Motor neuron (in vitro differentiated cells): ENCODE data around the gene CRABP2. TPM values are rescaled to one million over a fixed set of nuclear protein-coding genes. Genes with fewer than 3 reads are reported as not detected.

ENCODE experiments used
- ATAC-seq, 8 experiments: fragments of 200-7000 bp; cut with Tn5 transposase; replicated peaks in 6 of 8; 2 replicates each; pipeline ENCODE4 v1.8.0; 2021; ENCODE audit warnings: mild to moderate bottlenecking in 8 of 8, moderate library complexity in 8 of 8
- H3K27ac ChIP-seq, 2 donors: fragments of 250-450 bp; sonication (Bioruptor Pico); 2 replicates each; pipeline ENCODE4 v1.9.0; 2021; ENCODE audit warnings: antibody characterized with exemption in 2 of 2, mild to moderate bottlenecking in 2 of 2, moderate library complexity in 1 of 2
- H3K4me1 ChIP-seq, 2 donors: fragments of 250-450 bp; sonication (Bioruptor Pico); replicated peaks in 1 of 2; 2 replicates each; pipeline ENCODE4 v1.6.1; 2021; ENCODE audit warnings: antibody characterized with exemption in 2 of 2, mild to moderate bottlenecking in 2 of 2, moderate library complexity in 1 of 2
- H3K4me3 ChIP-seq, 5 donors: fragments of 250-450 bp; sonication (Bioruptor Pico); 2 replicates each; pipeline ENCODE4 v1.9.0; 2021; ENCODE audit warnings: antibody characterized with exemption in 5 of 5, mild to moderate bottlenecking in 5 of 5, moderate library complexity in 4 of 5
- WGBS, 10 experiments: fragments of 450-650 bp; shearing (Covaris generic); methylation state at CpG; one replicate each; pipeline ENCODE4 v1.0.0; 2022; 5-methylcytosine and 5-hydroxymethylcytosine counted together
- in situ Hi-C, 9 experiments: fragments of 400-800 bp; cut with MboI; loops; one replicate each; pipeline ENCODE4 v1.15.0; 2021; ENCODE audit warnings: low sequenced_read_pairs in 9 of 9, low pct_unique_long_range_greater_than_20kb in 2 of 9; ENCODE audit not compliant: unreplicated experiment in 9 of 9
- total RNA-seq, 8 experiments: library from RNA; unstranded; fragments of 300-600 nt; gene quantifications; 2 replicates each; pipeline versions ENCODE4 v1.2.3 to v1.2.4, GENCODE V29; 2022

CRABP2 gene
- total RNA-seq, 8 experiments from 2014 or later = 1.4 to 813 (median 186) TPM

- in situ Hi-C loops = no loop called here
- Histone ChIP-seq H3K4me3 (peak overlapping the region; percentile 37 to 52 (median 42)), H3K27ac (peak overlapping the region; percentile 99), H3K4me1 (peaks cover 41 to 43% of the 10 kb centered on the region in 2 donors)
- WGBS, 10 experiments = 0% methylated on average over 1 to 10 of the region's 29 CpGs; no CpG with 5 or more reads in 7 of the 10 experiments
- peak; percentile 46 to 78 (median 69) for ATAC-seq
Measured at GRCh38 chr1:156746728-156747631, 41.6 kb upstream of the CRABP2 start.

- Histone ChIP-seq H3K4me1 (peaks cover 47 to 49% of the 10 kb centered on the region in 2 donors), H3K4me3 (peak overlapping the region; percentile 37 to 52 (median 42)), H3K27ac (peak overlapping the region; percentile 99)
- in situ Hi-C loops = no loop called here
- 0 to 69% (median 52%) methylated on average over 1 to 7 of the region's 9 CpGs; no CpG with 5 or more reads in 4 of the 10 experiments for WGBS, 10 experiments
- ATAC-seq = no peak
Measured at GRCh38 chr1:156746406-156746727, 41.0 kb upstream of the CRABP2 start.

GRCh38 chr1:156745881-156746280 lies 40.5 kb upstream of the CRABP2 start:
- H3K4me1 ChIP-seq = peaks cover 49 to 51% of the 10 kb centered on the region in 2 donors
- peak overlapping the region; percentile 99 for H3K27ac ChIP-seq
- in situ Hi-C loops = no loop called here
- no peak overlapping the region for H3K4me3 ChIP-seq
- no peak for ATAC-seq
- 20 to 100% (median 88%) methylated on average over 1 to 3 of the region's 3 CpGs; no CpG with 5 or more reads in 3 of the 10 experiments for WGBS, 10 experiments

GRCh38 chr1:156744786-156745419 lies 39.5 kb upstream of the CRABP2 start:
- Histone ChIP-seq H3K27ac (no peak overlapping the region), H3K4me1 (peaks cover 47 to 50% of the 10 kb centered on the region in 2 donors), H3K4me3 (no peak overlapping the region)
- no peak for ATAC-seq
- in situ Hi-C loops = no loop called here
- WGBS, 10 experiments = 60 to 100% (median 94%) methylated on average over 1 to 11 of the region's 14 CpGs; no CpG with 5 or more reads in 4 of the 10 experiments

- Histone ChIP-seq H3K27ac (no peak overlapping the region), H3K4me3 (no peak overlapping the region), H3K4me1 (peaks cover 45% of the 10 kb centered on the region in 2 donors)
- ATAC-seq = no peak
- in situ Hi-C loops = no loop called here
- WGBS, 10 experiments = 100% methylated on average over 1 of the region's 12 CpGs; no CpG with 5 or more reads in 9 of the 10 experiments
Measured at GRCh38 chr1:156744344-156744743, 39.0 kb upstream of the CRABP2 start.

GRCh38 chr1:156743367-156744302 lies 38.3 kb upstream of the CRABP2 start:
- no peak overlapping the region for H3K27ac ChIP-seq
- ATAC-seq = no peak
- peaks cover 38% of the 10 kb centered on the region in 2 donors for H3K4me1 ChIP-seq
- 54 to 100% (median 90%) methylated on average over 1 to 8 of the region's 14 CpGs; no CpG with 5 or more reads in 4 of the 10 experiments for WGBS, 10 experiments
- in situ Hi-C loops = no loop called here
- H3K4me3 ChIP-seq = no peak overlapping the region

GRCh38 chr1:156742801-156743200 lies 37.4 kb upstream of the CRABP2 start:
- H3K27ac ChIP-seq = no peak overlapping the region
- peaks cover 29% of the 10 kb centered on the region in 2 donors for H3K4me1 ChIP-seq
- in situ Hi-C loops = no loop called here
- WGBS, 10 experiments = 57 to 100% (median 92%) methylated on average over 1 to 2 of the region's 4 CpGs; no CpG with 5 or more reads in 5 of the 10 experiments
- H3K4me3 ChIP-seq = no peak overlapping the region
- no peak for ATAC-seq

GRCh38 chr1:156742017-156742416 lies 36.6 kb upstream of the CRABP2 start:
- WGBS, 10 experiments = 53 to 100% (median 71%) methylated on average over 1 to 3 of the region's 3 CpGs; no CpG with 5 or more reads in 2 of the 10 experiments
- ATAC-seq = no peak
- peaks cover 23% of the 10 kb centered on the region in 2 donors for H3K4me1 ChIP-seq
- in situ Hi-C loops = no loop called here
- H3K4me3 ChIP-seq = no peak overlapping the region
- no peak overlapping the region for H3K27ac ChIP-seq

GRCh38 chr1:156741481-156741983 lies 36.1 kb upstream of the CRABP2 start:
- H3K27ac ChIP-seq = peak overlapping the region; percentile 82 to 91
- in situ Hi-C loops = no loop called here
- H3K4me1 ChIP-seq = peaks cover 23% of the 10 kb centered on the region in 2 donors
- H3K4me3 ChIP-seq = peak overlapping the region; percentile 17 to 65 (median 26)
- WGBS, 10 experiments = 0 to 96% (median 68%) methylated on average over 2 to 8 of the region's 8 CpGs; no CpG with 5 or more reads in 2 of the 10 experiments
- ATAC-seq = no peak

GRCh38 chr1:156740741-156741480 lies 35.5 kb upstream of the CRABP2 start, which contains the start of gene MRPL24:
Gene MRPL24 (minus strand): TSS chr1:156741088. CDS start chr1:156738704, 2,384 bp downstream.
- Histone ChIP-seq H3K27ac (peak within 1 kb of the TSS; percentile 82 to 91), H3K4me1 (peaks cover 17 to 18% of the 10 kb centered on the region in 2 donors), H3K4me3 (peak within 1 kb of the TSS; percentile 58 to 80 (median 65))
- in situ Hi-C loops = no loop called here
- 0 to 4% (median 0%) methylated on average over 1 to 26 of the region's 38 CpGs; no CpG with 5 or more reads in 2 of the 10 experiments for WGBS, 10 experiments
- ATAC-seq = peak; percentile 93 to 95 (median 94)

GRCh38 chr1:156740237-156740740 lies 34.9 kb upstream of the CRABP2 start:
- WGBS, 10 experiments = 5 to 47% (median 15%) methylated on average over 2 to 7 of the region's 7 CpGs
- in situ Hi-C loops = no loop called here
- peaks cover 14 to 16% of the 10 kb centered on the region in 2 donors for H3K4me1 ChIP-seq
- peak overlapping the region; percentile 16 to 70 for H3K27ac ChIP-seq
- peak overlapping the region; percentile 58 to 80 (median 65) for H3K4me3 ChIP-seq
- peak in 7 of 8 experiments; percentile 9 to 32 (median 23) for ATAC-seq
